HG03045 (cell line): ENCODE results near the gene RUNX1.

Experiments used
- ATAC-seq: cut with Tn5 transposase; IDR thresholded peaks from one replicate; pipeline ENCODE4 v1.9.1; 2021; ENCODE audit warnings: mild to moderate bottlenecking, moderate library complexity; ENCODE audit not compliant: unreplicated experiment

The RUNX1 gene

DNA sequence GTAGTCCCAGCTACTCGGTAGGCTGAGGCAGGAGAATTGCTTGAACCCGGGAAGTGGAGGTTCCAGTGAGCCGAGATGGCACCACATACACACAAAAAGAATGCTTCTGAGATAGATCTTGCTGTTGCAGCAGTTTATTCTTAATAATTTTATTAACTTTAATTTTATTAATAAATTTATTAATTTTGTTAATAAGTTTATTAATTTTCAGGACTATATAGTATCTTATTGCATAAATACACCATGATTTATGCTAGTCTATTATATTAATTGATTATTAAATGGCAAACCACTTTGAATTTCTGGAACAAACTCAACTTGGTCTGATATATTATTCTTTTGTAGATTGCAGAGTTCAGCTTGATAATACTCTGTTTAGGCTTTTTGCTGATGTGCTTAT lies 280.8 kb downstream of the RUNX1 start:
- ATAC-seq: no peak

GRCh38 chr21:34766862-34767261 lies 282.2 kb downstream of the RUNX1 start:
- no peak for ATAC-seq

DNA sequence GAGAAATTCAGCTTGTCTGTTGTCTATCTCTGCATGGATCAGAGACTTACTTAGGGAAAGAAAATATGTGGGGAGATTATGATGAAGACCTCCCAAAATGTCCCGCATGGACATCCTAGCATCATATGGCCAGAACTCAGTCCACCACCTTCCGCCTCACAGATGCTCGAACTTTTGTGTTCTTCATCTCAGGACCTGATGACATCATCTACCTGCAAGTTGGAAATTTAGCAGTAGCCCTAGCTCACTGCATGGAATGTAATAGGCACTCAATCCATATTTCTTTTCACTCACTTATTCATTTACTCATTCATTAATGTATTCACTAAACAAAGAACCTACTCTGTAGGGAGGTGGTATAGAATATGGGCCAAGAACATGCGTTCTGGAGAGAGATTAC lies 283.5 kb downstream of the RUNX1 start:
- ATAC-seq: no peak

- ATAC-seq: no peak
Measured at GRCh38 chr21:34764715-34765284, 284.3 kb downstream of the RUNX1 start.

- no peak for ATAC-seq
Measured at GRCh38 chr21:34762786-34763185, 286.3 kb downstream of the RUNX1 start.

DNA sequence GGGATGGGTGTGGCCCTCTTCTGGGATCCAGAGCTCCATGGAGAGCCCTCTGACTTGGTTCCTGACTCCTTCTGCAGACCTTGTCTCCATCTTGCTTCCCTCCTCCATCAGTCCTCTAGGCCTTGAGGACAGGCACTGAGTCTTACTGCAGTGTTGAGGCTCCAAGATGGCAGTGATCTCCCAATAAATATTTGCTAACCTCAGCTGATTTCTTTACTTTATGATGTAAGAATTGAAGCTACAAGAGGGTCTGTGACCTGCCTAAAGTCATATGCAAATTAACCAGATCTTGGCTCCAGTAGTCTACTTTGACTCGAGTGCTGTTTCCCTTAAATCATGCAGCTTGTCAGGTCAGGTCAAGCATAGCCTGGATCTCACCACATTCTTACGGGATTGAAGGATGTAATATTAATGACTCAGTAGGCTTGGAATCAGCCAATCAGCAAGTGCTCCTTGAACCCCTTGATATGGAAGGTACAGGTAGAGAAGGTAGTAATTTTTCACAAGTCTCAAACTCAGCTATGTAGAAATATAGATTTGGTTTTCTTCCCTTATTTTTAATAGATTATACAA lies 287.3 kb downstream of the RUNX1 start:
- no peak for ATAC-seq

DNA sequence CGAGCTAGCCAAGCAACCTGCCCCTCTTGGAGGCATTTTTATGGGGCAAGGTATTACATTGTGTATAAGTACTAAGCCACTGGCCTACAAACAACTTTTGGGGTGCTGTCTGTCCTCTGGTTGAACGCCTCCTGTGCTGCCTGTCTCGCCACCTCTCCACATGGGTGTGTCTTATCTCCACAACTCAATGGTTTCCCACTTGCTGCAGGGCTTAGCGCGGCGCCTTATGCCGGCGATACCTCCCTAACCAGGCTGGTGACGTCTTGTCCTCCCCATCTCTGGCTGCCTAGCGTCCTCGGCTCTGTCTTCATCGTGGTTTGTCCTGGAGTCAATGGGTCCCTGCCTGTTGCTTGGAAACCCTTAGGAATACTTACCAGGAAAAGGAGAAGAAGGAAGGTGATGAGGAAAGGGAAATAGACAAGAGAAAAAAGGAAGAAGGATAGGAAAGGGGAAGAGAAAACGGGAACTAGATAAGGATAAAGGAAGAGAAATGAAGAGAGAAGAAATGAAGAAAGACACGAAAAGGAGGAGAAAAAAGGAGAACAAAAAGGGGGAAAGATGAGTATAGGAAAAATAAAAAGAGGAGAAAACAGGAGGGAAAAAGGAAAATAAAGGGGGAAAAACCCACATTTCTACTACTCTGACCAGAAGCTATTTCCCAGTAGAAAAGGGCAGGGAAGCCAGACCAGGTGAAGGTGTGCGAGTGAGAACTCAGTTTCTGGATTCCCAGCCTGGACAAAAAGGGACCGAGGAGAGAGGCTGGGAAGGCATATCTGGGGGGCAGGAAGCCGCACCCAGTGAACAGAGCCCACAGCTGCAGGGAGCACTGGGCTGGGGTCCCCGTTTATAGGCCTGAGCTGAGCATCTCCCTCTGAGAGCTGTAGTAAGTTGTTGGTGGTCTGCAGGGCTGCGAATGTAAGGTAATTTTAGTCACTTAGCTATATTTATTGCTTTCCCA lies 294.1 kb downstream of the RUNX1 start:
- no peak for ATAC-seq

DNA sequence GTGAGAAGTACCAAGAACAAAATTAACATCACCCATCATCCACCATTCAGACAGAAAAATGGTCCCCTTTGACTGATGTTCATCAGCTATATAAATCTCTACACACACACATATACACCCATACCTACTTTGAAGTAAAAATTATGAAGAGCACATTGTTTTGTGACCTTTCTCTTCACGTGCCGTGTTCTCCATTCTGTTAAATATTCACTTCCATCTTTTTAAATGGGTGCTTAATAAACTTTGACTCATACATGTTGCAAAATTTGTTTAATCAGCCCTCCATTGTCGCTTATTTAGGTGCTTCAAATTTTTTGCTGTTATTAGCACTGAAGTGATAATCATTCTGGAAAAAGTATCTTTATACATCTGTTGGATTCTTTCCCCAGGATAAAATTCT lies 300.2 kb downstream of the RUNX1 start:
- no peak for ATAC-seq

DNA sequence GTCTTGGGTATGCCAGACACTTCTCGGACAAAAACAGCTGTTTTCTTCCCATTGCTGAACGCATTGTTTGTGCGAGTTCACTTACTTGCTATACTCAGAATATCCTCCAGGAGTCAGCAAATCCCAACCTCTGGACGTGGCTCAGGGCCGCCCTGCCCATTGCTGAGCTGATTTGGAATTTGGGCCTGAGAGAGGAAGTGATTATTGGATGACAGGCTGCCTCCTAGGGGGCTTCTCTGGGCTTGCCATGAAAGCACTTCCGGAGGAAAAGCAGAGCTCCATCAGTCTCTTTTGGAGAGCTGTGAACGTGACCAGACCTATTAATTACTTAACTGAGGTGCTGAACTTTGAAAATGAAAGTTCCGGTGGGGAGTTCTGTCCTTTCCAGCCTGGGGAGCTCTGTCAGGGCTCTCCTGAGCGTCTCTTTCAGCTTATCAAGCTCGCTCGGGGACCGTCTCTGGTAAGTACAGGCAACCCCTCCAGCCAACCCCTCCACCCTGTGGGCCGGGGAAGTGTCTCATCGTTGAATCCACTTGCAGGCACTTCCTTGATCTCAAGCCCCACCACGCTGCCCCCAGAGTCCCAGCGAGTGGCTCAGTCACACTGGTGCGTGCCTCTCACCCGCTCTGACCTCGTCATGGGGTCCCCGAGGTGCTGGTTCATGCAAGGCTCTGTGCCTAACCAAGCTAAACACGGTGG lies 303.4 kb downstream of the RUNX1 start:
- peak; percentile 79 for ATAC-seq

GRCh38 chr21:34744801-34745200 lies 304.3 kb downstream of the RUNX1 start:
- ATAC-seq: no peak

- ATAC-seq: no peak
Measured at GRCh38 chr21:34743831-34744230, 305.3 kb downstream of the RUNX1 start.

DNA sequence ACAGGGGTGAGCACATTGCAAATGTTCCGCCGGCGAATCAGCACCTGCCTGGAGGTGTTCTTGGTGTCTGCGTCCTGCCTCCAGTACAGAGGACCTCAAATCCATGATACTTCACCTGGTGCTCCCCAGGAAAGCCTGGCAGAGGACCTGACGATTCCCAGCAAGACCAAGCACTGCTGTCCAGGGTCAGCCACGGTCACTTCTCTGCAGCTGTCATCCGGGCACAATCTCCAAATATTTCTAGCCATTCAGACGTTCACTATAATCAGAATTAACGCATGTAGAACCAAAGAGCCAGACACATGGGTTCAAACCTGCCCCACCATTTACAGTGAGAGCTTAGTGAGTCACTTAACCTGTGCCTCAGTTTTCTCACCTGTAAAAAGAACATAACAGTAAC lies 305.8 kb downstream of the RUNX1 start:
- no peak for ATAC-seq

DNA sequence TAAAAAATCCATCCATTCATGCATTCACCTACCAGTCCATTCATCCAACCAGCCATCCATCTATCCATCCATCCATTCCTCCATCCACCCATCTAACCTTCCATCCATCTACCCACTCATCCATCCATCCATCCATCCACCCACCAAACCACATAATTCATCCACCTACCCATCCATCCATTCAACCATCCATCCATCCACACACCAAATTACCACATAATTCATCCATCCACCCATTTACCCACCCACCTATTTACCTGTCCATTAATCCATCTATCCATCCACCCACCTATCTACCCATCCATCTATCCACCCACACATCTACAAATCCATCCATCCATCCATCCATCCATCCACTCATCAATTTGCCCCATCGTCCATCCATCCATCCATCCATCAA lies 308.9 kb downstream of the RUNX1 start:
- no peak for ATAC-seq
